Karpas-422 (cell line): ENCODE measurements around the gene TNFSF18. TPM values are rescaled to one million over a fixed set of nuclear protein-coding genes. Genes with fewer than 3 reads are reported as not detected.

Experiments
- DNase-seq: peaks from one replicate; pipeline ENCODE4 v3.0.0-alpha.2; 2015
- H2AFZ ChIP-seq: fragments of 200-600 bp; sonication (generic); 2 replicates; pipeline ENCODE4 v1.6.1; 2014; ENCODE audit warnings: antibody characterized with exemption, low read length, mixed read lengths
- H3K27ac ChIP-seq: fragments of 200-600 bp; sonication (generic); 2 replicates; pipeline ENCODE4 v1.5.1; 2014; ENCODE audit warnings: mild to moderate bottlenecking, low read length, moderate library complexity
- H3K27me3 ChIP-seq: fragments of 200-600 bp; sonication (generic); 2 replicates; pipeline ENCODE4 v1.6.1; 2014; ENCODE audit warnings: low read length, mixed read lengths
- H3K36me3 ChIP-seq: fragments of 200-600 bp; sonication (generic); 2 replicates; pipeline ENCODE4 v1.6.1; 2014; ENCODE audit warnings: low read length, mixed read lengths; ENCODE audit not compliant: insufficient read depth
- H3K4me1 ChIP-seq: fragments of 200-600 bp; sonication (generic); 2 replicates; pipeline ENCODE4 v1.6.1; 2014; ENCODE audit warnings: mild to moderate bottlenecking, low read length, mixed read lengths
- H3K4me2 ChIP-seq: fragments of 200-600 bp; sonication (generic); 2 replicates; pipeline ENCODE4 v1.6.1; 2014; ENCODE audit warnings: low read length, low read depth, mild to moderate bottlenecking; ENCODE audit not compliant: poor library complexity, severe bottlenecking
- H3K4me3 ChIP-seq: fragments of 200-600 bp; sonication (generic); 2 replicates; pipeline ENCODE4 v1.5.1; 2014; ENCODE audit warnings: mild to moderate bottlenecking, antibody characterized with exemption, low read length, mixed read lengths
- H3K79me2 ChIP-seq: fragments of 200-600 bp; sonication (generic); 2 replicates; pipeline ENCODE4 v1.6.1; 2014; ENCODE audit warnings: mild to moderate bottlenecking, low read length, mixed read lengths
- H3K9ac ChIP-seq: fragments of 200-600 bp; sonication (generic); 2 replicates; pipeline ENCODE4 v1.6.0; 2014; ENCODE audit warnings: low read length
- H3K9me2 ChIP-seq: fragments of 200-600 bp; sonication (generic), shearing (Covaris generic); replicated peaks from 2 replicates; pipeline ENCODE4 v1.6.0; 2014; ENCODE audit warnings: mild to moderate bottlenecking, low read length, moderate library complexity; ENCODE audit not compliant: insufficient read depth
- H3K9me3 ChIP-seq: fragments of 300-700, 200-600 bp; sonication (generic); 2 replicates; pipeline ENCODE4 v1.6.1; 2014; ENCODE audit warnings: low read length, mixed read lengths
- H4K20me1 ChIP-seq: fragments of 200-600 bp; sonication (generic); 2 replicates; pipeline ENCODE4 v1.6.1; 2014; ENCODE audit warnings: mild to moderate bottlenecking, antibody characterized with exemption, low read length, low read depth; ENCODE audit not compliant: insufficient read depth
- total RNA-seq: library from RNA; depleted of rRNA; stranded (reverse); fragments of >200 nt; shearing (Covaris generic); gene quantifications from 2 replicates; pipeline ENCODE4 v1.2.3, GENCODE V29; 2014; ENCODE audit warnings: low replicate concordance; rRNA removed

Gene TNFSF18
- total RNA-seq, 1 experiment from 2014 or later: not detected

GRCh38 chr1:172990598-172991215 is 60.0 kb downstream of the TNFSF18 start:
- Histone ChIP-seq H3K27ac (no peak overlapping the region), H3K9ac (no peak overlapping the region), H3K9me2 (no peaks in the 10 kb centered on the region), H3K79me2 (no peaks in the 10 kb centered on the region), H3K4me2 (no peak overlapping the region), H3K36me3 (no peaks in the 10 kb centered on the region), H4K20me1 (no peaks in the 10 kb centered on the region), H3K4me3 (no peak overlapping the region), H3K27me3 (no peaks in the 10 kb centered on the region), H3K9me3 (no peaks in the 10 kb centered on the region), H2AFZ (no peak overlapping the region), H3K4me1 (no peaks in the 10 kb centered on the region)
- DNase-seq: no peak

Other genes with a start within 250 kb of the TNFSF18 start
- gene TNFSF4, start 156.4 kb upstream of the TNFSF18 start, total RNA-seq: 0.26 and 1.2 TPM in 2 replicates